T-helper 1 cell treated with Interleukin-12 subunit alpha and Interleukin-12 subunit beta and Interleukin-4 antibody, amounts not matched to agents 30 ng/mL and 1 ng/mL, for 36 hours (primary cell): ENCODE data around the gene FHIT. TPM values are rescaled to one million over a fixed set of nuclear protein-coding genes. Genes with fewer than 3 reads are reported as not detected.

ENCODE experiments used
- intact Hi-C: fragments of 100-400 bp; cut with micrococcal nuclease; formaldehyde crosslinking; loops from one replicate; pipeline ENCODE4 v1.15.1; 2024
- total RNA-seq: library from RNA; stranded (reverse); gene quantifications from 2 replicates; pipeline ENCODE4 v1.2.3, GENCODE V29; 2022

The FHIT gene
- total RNA-seq, 1 donor from 2014 or later, result 40.4 TPM

DNA sequence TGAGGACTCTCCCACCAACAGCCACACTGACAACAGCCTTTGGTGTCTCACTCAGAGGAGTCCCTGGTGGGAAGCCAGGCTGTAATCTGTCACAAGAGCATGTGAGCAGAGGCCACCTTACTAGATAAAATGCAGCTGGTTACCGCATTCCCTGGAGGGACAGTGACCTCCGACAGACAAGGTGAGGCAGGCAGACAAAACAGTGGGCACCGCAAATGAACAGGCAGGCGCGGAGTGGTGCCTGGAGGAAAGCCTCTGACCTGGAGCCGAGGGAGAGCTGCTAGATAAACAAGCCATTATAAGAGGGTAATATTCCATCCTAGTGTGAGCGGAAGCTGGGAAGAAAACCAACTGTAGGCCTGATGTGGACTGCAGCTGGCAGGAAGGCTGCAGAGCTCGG lies 736.4 kb downstream of the FHIT start:
- intact Hi-C loops, result no loop called here

DNA sequence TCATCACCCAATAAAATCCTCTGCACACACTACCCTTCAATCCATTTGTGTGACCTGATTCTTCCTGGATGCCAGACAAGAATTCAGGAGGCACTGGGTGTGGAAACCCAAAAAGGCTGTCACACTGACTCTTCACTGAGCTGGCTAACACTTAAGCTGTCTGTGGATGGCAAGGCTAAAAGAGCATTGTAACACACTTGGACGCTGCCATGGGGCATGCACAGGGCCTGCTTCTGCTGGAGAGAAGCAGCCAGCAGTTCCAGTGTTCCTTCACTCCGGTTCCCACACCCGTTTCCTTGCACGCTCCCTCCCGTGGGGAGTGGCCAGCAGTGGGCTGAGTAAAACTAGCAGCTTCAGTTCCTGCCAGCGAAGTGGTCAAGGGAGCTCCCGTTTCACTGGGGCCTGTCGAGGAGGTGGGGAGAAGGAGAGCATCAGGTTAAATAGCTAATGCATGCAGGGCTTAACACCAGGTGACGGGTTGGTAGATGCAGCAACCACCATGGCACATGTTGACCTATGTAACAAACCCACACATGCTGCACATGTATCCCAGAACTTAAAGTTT lies 737.1 kb downstream of the FHIT start:
- intact Hi-C loops, result no loop called here

DNA sequence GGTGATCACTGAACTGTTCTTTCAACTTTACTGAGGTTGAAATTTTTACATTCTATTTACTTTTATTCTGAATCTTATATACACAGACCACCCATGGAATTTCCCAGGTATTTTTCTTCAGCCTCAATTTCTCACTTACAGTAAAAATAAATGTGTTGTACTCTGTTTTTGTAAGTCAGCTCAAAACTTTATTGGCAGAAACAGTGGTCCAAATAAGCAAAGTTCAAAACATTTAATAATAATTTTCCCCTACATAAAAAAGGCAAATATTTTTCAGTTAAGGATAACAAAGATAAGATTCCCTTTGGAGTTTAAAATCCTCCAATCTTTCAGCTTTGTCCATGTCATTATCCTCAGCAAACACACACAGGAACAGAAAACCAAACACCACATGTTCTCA lies 738.0 kb downstream of the FHIT start:
- intact Hi-C loops, result no loop called here

DNA sequence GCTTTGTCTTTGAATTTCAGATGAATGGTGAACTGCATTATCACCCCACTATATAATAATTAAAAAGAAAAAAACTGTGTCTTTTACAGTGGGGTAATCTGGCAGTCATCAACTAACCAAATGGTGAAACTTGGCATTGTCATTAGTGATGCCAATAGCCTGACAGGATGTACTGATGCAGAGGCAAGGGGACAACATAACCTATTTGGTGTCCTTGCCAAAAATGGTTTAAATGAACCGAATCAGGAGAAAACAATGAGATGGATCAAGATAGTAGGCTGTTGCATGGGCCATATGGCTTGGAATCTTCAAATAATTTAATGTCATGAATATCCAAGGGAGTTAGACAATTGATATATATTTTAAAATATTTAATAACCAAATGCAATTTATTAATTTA lies 738.7 kb downstream of the FHIT start:
- intact Hi-C loops, result no loop called here

DNA sequence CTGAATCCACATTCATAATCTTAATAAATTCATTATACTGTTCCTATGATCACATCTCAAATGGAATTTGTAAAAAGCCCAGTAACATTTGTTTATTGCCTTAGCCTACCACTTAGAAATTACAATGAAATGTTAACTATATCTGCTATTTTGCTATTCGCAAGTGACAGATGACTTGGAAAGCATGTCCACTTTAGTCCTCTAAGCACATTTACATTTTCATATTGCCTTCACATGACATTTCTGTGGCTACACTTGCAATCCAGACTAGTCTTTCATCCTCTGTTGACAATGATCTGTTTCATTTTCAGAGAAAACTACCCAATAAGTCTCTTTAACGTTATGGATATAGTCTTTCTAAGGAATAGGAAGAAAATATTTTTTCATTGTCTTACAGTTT lies 741.8 kb downstream of the FHIT start:
- intact Hi-C loops, result no loop called here

DNA sequence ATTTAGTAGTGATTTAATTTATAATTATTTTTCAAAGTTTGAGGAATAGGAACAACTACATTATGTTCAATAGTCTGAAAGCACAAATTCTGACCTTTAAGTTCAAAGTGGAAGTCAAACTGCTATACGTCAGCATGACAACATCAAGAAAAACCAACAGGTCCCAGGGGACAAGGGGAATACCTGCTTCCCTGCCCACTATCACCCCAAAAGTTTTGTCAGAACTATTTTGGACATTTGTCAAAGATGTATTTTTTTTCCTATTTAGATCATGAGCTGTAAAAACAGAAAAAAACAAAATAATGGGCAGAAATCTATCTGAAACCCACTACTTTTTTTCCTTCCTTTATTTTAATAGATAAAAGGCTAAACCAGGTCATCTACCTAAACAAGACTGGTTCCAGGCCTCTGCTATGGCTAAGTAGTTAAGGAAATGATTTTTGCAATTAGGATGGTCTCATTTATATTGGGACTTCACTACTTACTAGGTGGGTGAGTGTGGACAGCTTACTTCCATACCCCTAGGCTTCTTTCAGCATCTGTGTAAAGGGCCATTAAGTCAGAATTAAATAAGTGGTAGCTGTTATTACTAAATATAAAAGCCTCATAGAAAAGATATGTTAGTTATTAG lies 746.3 kb downstream of the FHIT start:
- intact Hi-C loops, result no loop called here

DNA sequence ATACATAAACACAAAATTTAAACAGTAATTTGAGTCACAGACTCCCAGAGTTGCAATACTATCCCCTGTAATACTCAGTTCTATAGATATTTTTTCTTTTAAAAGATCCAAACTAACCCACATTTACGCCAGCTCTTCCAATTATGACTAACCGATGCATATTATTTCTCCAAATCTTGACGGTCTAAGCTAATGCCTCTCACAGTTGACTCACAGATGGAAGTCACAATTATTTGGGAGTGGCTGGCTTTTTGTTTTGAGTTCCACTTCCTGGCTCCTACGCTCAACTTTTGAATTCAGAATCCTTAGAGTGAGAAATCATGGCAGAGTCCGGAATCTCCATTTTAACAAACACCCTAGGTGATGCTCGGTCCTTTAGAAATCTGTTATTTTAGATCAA lies 749.9 kb downstream of the FHIT start:
- intact Hi-C loops, result no loop called here

DNA sequence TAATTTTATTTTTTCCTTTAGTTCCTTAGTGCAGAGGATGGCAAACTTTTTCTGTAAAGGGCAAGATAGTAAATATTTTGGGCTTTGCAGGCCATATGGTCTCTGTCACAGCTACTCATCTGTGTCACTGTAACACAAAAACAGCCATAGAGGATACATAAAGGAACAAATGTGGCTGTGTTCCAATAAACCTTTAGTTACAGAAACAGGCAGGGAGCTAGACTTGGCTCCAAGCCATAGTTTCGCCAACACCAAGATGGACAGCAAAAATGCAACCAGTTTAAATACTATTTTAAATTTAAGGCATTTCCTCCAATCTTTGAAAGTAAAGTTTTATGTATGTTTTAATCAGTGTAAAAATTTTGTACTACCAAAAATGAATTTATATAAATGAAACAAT lies 753.4 kb downstream of the FHIT start:
- intact Hi-C loops, result no loop called here

DNA sequence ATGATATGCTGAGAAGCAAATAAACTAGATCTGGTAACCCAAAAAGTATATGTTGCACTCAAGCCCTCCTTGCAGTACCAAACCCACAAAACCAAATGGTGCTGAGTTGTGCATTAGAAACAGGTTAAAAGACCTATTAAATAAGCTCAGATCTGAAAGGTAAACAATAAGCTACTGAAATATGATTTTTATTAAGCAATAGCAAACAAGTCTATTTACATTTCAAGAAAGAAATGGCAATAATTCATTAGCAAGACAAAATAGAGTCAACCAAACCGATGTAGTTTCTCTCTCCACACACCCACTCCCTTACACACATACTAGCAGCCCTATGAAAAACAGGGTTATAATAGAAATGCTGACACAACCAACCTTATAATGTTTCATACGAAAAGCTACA lies 760.3 kb downstream of the FHIT start:
- intact Hi-C loops, result no loop called here

DNA sequence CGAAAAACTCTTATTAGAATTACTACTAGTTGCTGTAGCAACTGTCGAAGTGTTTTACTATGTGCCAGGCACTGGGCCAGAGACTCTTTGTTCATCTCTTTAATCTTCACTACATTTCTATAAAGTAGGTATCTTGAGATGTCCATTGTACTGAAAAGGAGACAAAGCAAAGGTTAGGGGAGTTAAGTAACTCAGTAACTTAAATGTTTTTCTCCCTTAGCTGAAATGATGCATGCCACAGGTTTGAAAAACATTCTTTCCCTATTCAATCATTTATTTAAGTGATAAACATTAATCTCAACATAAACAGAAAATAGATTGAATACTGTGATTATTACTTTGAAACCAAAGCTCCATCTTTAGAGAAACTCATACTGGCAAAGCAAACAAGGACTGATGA lies 776.2 kb downstream of the FHIT start:
- intact Hi-C loops, result no loop called here

DNA sequence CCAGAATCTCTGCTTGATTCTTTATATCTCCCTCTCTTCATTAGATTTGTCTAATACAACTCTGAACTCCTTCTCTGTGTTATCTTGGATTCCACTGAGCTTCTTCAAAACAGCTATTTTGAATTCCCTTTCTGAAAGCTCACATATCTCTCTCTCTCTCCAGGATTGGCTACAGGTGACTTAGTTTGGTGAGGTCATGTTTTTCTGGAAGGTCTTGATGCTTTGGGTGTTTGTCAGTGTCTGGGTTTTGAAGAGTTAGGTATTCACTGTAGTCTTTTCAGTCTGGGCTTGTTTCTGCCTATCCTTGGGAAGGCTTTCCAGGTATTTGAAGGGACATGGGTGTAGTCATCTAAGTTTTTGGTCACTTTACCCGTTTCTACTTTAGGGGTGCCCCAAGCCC lies 781.8 kb downstream of the FHIT start:
- intact Hi-C loops, result no loop called here

DNA sequence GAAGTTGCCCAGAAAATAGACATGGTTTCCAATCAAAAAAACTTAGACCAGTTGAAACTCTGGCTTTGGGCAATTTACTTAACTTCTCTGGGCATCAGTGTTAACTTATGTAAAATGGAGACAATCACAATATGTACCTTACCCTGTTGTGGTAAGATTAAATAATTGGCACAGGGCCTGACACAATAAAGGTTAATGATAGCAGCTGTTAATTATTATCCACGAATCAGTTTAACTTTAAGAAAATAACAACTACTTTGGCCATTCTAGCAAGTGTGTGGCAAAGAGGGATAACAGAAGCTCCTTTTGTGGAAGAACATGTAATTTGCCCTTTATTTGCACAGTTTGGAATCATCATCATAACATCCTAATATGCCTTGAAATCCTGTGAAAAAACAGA lies 787.6 kb downstream of the FHIT start:
- intact Hi-C loops, result no loop called here

DNA sequence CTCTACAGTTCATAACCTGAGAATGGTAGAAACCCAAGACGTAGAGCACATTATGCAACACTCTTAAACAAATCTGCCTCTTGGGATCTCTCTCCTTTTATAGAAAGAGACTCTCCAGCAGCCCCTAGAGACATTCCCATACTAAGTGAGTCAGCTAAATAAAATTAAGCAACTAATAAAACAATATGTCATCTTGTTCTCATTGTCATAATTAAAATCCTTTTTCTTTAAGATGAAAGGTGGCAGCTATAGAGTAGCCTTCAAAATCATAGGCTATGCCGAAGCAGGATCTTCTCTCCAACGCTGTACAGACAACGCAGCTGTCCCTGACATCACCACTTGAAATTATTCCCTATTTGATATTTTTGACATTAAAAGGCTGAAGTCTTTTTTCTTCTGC lies 790.0 kb downstream of the FHIT start:
- intact Hi-C loops, result no loop called here

DNA sequence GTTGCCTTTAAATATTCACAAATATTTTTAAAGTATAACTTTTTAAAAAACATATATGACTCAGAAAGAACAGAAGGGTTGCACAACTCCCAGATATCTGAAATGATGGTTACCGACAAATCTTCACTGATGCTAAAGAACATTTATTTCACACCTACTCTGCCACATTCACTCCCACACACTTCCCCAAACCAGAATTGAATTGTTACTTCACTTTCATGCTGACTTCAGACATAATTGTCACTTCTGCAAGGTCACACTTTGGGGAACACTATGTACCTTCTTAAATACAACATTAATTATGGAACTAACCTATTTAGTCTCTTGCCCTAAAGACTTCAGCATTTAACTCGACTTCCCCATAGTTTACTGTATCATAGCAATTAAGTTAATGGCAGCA lies 795.1 kb downstream of the FHIT start:
- intact Hi-C loops, result no loop called here

DNA sequence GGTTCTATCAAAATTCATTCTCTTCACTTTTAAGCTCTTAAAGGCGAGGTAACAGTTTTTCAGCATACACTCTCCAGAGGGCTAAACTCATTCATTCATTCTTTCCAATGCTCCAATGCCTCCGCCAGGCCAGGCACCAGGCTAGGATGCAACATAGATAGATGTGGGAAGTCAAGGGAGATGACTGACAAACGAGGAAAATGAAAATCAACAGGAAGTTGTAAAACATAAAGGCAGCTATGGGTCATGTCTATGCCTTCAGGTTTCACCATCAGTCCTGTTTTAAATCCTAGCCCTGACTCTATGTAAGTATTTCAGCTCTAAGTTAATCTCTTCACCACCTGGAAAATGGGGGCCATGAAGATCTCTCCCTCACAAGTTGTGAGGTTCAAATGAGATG lies 797.9 kb downstream of the FHIT start:
- intact Hi-C loops, result no loop called here

DNA sequence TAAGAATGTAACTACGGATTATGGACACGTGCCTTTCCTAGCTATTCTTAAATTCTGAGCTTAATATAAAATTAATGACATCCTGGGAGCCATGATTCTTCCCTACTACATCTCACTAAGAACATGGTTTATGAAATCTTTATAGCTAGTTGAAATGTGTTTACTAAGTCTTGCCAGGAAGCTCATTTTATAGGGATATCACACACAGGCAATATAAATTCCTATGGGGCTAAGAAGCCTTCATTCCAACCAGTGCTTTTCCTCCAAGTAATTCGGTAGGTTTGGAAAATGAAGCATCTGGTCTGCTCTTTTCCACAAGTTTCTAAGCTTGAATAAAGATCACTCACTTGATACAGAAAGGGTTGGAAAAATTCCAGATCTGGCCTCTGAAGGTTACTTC lies 802.6 kb downstream of the FHIT start:
- intact Hi-C loops, result no loop called here

DNA sequence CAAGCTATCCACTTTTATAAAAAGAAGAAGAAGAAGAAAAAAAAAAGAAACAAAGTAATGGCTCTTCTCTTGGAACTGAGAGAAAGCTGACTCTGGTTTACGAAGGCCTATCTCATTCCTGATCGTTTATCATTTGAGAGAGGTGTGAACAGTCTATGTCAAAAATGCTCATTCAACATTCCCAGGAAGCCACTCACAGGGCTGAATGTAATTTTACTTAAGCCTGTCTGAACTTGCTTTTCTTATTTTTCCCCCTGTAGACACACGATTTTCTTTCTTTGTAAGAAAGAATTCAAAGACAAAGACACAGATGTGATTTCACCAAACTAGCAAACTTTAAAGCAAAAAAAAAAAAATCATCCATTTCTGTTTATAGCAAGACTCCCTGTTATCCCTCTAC lies 805.8 kb downstream of the FHIT start:
- intact Hi-C loops, result no loop called here

DNA sequence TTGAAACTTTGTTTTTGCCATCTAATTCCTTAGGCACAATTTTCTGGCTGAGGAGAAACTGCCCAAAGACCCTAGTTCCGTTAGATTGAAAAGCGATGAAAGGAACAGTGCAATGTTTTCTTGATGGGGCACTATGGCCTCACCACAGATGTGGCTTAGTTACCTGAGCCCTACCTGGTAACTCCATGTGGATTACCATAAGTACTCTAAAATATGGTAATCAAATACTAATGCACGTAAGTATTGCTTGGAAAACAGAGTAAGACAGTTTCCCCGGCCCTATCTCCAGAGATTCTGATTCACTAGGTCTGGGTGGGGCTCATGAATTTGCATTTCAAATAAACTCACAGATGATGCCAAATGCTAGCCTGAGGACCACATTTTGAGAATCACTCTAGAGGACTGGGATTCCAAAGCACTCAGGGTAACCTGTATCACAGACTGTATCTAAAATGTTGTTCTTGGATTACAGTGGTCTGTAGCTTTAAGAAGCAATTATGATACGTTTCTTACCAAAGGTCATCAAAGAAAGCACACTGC lies 806.3 kb downstream of the FHIT start:
- intact Hi-C loops, result no loop called here

DNA sequence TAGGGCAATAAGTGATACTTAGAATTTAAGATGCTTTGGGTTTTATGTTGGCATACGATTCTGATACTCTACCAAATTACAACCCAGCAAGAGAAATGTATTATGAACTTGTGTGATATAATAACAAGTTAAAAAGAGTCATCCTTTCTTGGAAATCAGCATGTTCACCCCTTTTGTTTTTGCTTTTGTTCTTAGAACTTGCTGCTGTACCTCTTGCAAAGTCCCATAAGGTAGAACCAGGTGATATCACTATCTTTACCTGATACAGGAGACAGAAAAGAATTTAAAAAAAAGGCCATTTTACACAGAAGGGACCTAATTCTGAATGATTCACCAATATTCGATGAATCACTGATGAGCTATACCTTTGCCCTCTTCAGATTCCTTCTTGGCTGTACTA lies 810.4 kb downstream of the FHIT start:
- intact Hi-C loops, result no loop called here

DNA sequence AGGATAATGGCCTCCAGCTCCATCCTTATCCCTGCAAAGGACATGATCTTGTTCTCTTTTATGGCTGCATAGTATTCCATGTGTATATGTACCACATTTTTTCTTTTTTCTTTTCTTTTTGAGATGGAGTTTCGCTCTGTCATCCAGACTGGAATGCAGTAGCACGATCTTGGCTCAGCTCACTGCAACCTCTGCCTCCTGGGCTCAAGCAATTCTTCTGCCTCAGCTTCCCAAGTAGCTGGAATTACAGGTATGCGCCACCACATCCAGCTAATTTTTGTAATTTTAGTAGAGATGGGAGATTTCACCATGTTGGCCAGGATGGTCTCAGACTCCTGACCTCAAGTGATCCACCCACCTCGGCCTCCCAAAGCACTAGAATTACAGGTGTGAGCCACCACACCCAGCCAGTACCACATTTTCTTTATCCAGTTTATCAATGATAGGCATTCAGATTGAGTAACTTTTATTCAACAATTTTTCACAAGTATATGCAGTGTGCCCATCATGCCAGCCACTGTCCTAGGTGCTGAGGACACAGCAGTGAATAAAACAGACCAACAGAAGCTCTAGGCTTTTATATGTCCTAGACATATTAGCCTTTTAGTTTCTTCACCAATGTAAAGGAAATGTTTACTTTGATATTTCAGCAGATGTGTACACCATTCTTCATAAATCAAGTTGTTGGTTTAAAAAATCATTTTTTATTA lies 815.2 kb downstream of the FHIT start:
- intact Hi-C loops, result loop anchor here (10.0 kb wide), 1 partner anchor 861 kb away; no protein-coding TSS in a partner anchor

DNA sequence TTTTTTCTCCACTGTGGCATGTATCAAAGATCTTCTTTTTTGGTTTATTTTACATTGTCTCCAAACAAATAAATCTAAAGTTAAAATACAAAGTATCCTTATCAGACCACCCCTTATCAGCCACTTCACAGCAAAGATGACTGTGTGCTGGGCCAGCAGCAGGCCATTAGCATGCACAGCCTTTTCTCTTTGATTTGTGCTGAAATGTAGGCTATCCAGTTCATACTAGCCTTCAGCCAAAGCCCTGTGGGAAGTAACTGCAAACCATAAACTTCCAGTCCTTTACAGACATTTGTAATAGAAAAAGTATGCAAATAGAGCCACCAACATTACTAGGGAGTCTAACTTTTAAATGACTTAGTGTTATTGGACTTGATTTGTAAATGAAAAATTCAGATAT lies 816.3 kb downstream of the FHIT start:
- intact Hi-C loops, result loop anchor here (10.0 kb wide), 1 partner anchor 860 kb away; no protein-coding TSS in a partner anchor

DNA sequence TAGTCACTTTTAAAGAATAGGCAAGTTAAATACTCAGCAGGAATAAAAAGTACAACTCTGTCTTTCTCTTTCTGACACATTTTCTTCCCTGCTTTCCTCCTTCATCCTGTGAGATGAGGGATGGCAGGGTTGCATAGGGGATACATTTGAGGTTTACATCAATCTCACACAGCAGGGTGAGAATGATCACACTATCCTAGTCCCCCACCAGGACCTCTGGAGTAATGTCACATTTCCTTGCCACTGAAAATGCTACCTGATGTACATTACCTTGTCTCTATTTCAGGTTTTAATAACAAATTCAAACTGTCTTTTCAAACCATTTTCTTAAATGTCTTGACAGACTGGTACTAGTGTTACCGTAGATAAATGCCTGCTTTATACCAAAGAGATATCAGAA lies 816.9 kb downstream of the FHIT start:
- intact Hi-C loops, result loop anchor here (10.0 kb wide), 1 partner anchor 860 kb away; no protein-coding TSS in a partner anchor

DNA sequence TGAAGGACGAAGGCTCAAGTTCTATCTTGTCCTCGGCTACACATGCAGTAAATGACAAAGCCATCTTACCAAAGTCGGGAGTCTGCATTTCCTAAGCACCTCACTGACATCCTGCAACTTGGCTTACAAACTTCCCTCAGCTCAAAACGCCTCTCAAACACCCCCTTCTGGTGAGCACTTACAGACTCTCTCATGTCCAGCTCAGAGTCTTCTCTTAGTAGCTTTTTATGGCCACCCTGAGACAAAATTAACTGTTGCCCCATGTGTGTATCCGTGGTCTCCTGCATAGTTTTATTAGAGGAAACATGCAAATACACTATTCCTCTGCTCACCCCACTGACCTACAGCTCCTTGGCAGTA lies 819.7 kb downstream of the FHIT start:
- intact Hi-C loops, result loop anchor here (10.0 kb wide), 1 partner anchor 857 kb away; no protein-coding TSS in a partner anchor
